PFSK-1 (cell line): ENCODE data around the gene ABCC1.

ENCODE experiments used
- FOXP2 ChIP-seq: optimal IDR thresholded peaks from 2 replicates; pipeline ENCODE3; 2011; ENCODE audit warnings: borderline replicate concordance, control low read depth, inconsistent platforms; ENCODE audit not compliant: insufficient read depth; ENCODE audit errors: extremely low read length, extremely low read depth
- POLR2AphosphoS5 ChIP-seq: IDR thresholded peaks from 2 replicates; pipeline ENCODE4 v1.6.1; 2012; ENCODE audit warnings: low read depth, mild to moderate bottlenecking, control low read depth, low read length, moderate library complexity
- REST ChIP-seq, 2 experiments: IDR thresholded peaks; 2 replicates each; pipeline versions ENCODE4 v1.6.1 to v1.8.0; 2011 to 2012; ENCODE audit warnings: low read depth in 2 of 2, low read length in 2 of 2, control low read depth in 1 of 2, inconsistent platforms in 1 of 2, mild to moderate bottlenecking in 1 of 2, moderate library complexity in 1 of 2; ENCODE audit not compliant: insufficient read depth in 1 of 2
- TAF1 ChIP-seq: IDR thresholded peaks from 2 replicates; pipeline ENCODE4 v1.6.1; 2012; ENCODE audit warnings: low read length, control low read depth, borderline replicate concordance; ENCODE audit not compliant: insufficient read depth

- TF ChIP-seq TAF1 (no peak), POLR2AphosphoS5 (no peak), FOXP2 (no peak), REST (IDR thresholded peaks at IDR 0.05; ENCODE audit: insufficient read depth in 1 of 2, low read depth in 2 of 2, low read length in 2 of 2) (no peak)
Observed at GRCh38 chr16:15985144-15985543, 35.7 kb downstream of the ABCC1 start.
